HG03139 (cell line): ENCODE measurements around the gene PLCB1.

Source experiments
- ATAC-seq: cut with Tn5 transposase; IDR thresholded peaks from one replicate; pipeline ENCODE4 v1.9.1; 2021; ENCODE audit not compliant: unreplicated experiment

PLCB1 gene

GRCh38 chr20:8675896-8676295, 543.8 kb downstream of the PLCB1 start:
- no peak for ATAC-seq

GRCh38 chr20:8678098-8678776, 546.2 kb downstream of the PLCB1 start:
- ATAC-seq: no peak

- ATAC-seq: no peak
Measured at GRCh38 chr20:8689337-8689736, 557.3 kb downstream of the PLCB1 start.

- ATAC-seq: no peak
Measured at GRCh38 chr20:8690074-8690473, 558.0 kb downstream of the PLCB1 start.

GRCh38 chr20:8693709-8694108, 561.6 kb downstream of the PLCB1 start:
- ATAC-seq: no peak

GRCh38 chr20:8700756-8701155, 568.7 kb downstream of the PLCB1 start:
- no peak for ATAC-seq

GRCh38 chr20:8706961-8707700, 575.1 kb downstream of the PLCB1 start:
- ATAC-seq: no peak

GRCh38 chr20:8709627-8710026, 577.6 kb downstream of the PLCB1 start:
- no peak for ATAC-seq

GRCh38 chr20:8711501-8711900, 579.4 kb downstream of the PLCB1 start:
- ATAC-seq: no peak

GRCh38 chr20:8714206-8714605, 582.1 kb downstream of the PLCB1 start:
- no peak for ATAC-seq

- ATAC-seq: no peak
Measured at GRCh38 chr20:8718279-8718678, 586.2 kb downstream of the PLCB1 start.

GRCh38 chr20:8720089-8720488, 588.0 kb downstream of the PLCB1 start:
- no peak for ATAC-seq

GRCh38 chr20:8721098-8721497, 589.0 kb downstream of the PLCB1 start:
- ATAC-seq: no peak

- peak; percentile 71 for ATAC-seq
Measured at GRCh38 chr20:8722277-8722928, 590.3 kb downstream of the PLCB1 start.

GRCh38 chr20:8723296-8723695, 591.2 kb downstream of the PLCB1 start:
- no peak for ATAC-seq

GRCh38 chr20:8724884-8725283, 592.8 kb downstream of the PLCB1 start:
- no peak for ATAC-seq

- ATAC-seq: no peak
Measured at GRCh38 chr20:8726460-8726859, 594.4 kb downstream of the PLCB1 start.

GRCh38 chr20:8735014-8735413, 602.9 kb downstream of the PLCB1 start:
- no peak for ATAC-seq

- no peak for ATAC-seq
Measured at GRCh38 chr20:8735674-8736073, 603.6 kb downstream of the PLCB1 start.

- no peak for ATAC-seq
Measured at GRCh38 chr20:8740265-8740664, 608.2 kb downstream of the PLCB1 start.

- ATAC-seq: no peak
Measured at GRCh38 chr20:8744228-8744844, 612.3 kb downstream of the PLCB1 start.

GRCh38 chr20:8749101-8749500, 617.0 kb downstream of the PLCB1 start:
- no peak for ATAC-seq
